ENCODE measurements around the gene GDAP2.

GDAP2 gene

GRCh38 chr1:117842408-117843170 lies 86.8 kb downstream of the GDAP2 start:
- no peak for DNase-seq (ENCODE audit: low read depth in 1 of 2, low spot score in 1 of 2)

GRCh38 chr1:117841117-117841650 lies 88.2 kb downstream of the GDAP2 start:
- no peak for DNase-seq (ENCODE audit: low read depth in 1 of 2, low spot score in 1 of 2)

- DNase-seq (ENCODE audit: low read depth in 1 of 2, low spot score in 1 of 2): no peak
These were observed 90.5 kb downstream of the GDAP2 start for GRCh38 chr1:117838911-117839310.

GRCh38 chr1:117836069-117836468 lies 93.4 kb downstream of the GDAP2 start:
- DNase-seq (ENCODE audit: low read depth in 1 of 2, low spot score in 1 of 2): no peak

- no peak for DNase-seq (ENCODE audit: low read depth in 1 of 2, low spot score in 1 of 2)
These were observed 95.0 kb downstream of the GDAP2 start for GRCh38 chr1:117834416-117834815.

- no peak for DNase-seq (ENCODE audit: low read depth in 1 of 2, low spot score in 1 of 2)
These were observed 97.0 kb downstream of the GDAP2 start for GRCh38 chr1:117832453-117832852.

GRCh38 chr1:117830222-117830621 lies 99.2 kb downstream of the GDAP2 start:
- DNase-seq (ENCODE audit: low read depth in 1 of 2, low spot score in 1 of 2): no peak

- DNase-seq (ENCODE audit: low read depth in 1 of 2, low spot score in 1 of 2): no peak
These were observed 101.2 kb downstream of the GDAP2 start for GRCh38 chr1:117828201-117828600.

- no peak for DNase-seq (ENCODE audit: low read depth in 1 of 2, low spot score in 1 of 2)
These were observed 102.8 kb downstream of the GDAP2 start for GRCh38 chr1:117826540-117827078.

- DNase-seq (ENCODE audit: low read depth in 1 of 2, low spot score in 1 of 2): no peak
These were observed 103.3 kb downstream of the GDAP2 start for GRCh38 chr1:117826119-117826518.

GRCh38 chr1:117825414-117825813 lies 104.0 kb downstream of the GDAP2 start:
- DNase-seq (ENCODE audit: low read depth in 1 of 2, low spot score in 1 of 2): no peak

- DNase-seq (ENCODE audit: low read depth in 1 of 2, low spot score in 1 of 2): no peak
These were observed 104.8 kb downstream of the GDAP2 start for GRCh38 chr1:117824616-117825015.

GRCh38 chr1:117821774-117822482 lies 107.5 kb downstream of the GDAP2 start:
- no peak for DNase-seq (ENCODE audit: low read depth in 1 of 2, low spot score in 1 of 2)

- DNase-seq (ENCODE audit: low read depth in 1 of 2, low spot score in 1 of 2): no peak
These were observed 108.1 kb downstream of the GDAP2 start for GRCh38 chr1:117821382-117821755.

GRCh38 chr1:117820694-117821381 lies 108.6 kb downstream of the GDAP2 start:
- DNase-seq (ENCODE audit: low read depth in 1 of 2, low spot score in 1 of 2): no peak

GRCh38 chr1:117820096-117820495 lies 109.3 kb downstream of the GDAP2 start:
- DNase-seq (ENCODE audit: low read depth in 1 of 2, low spot score in 1 of 2): no peak

- no peak for DNase-seq (ENCODE audit: low read depth in 1 of 2, low spot score in 1 of 2)
These were observed 110.1 kb downstream of the GDAP2 start for GRCh38 chr1:117819301-117819700.

GRCh38 chr1:117818456-117818855 lies 111.0 kb downstream of the GDAP2 start:
- DNase-seq (ENCODE audit: low read depth in 1 of 2, low spot score in 1 of 2): no peak

GRCh38 chr1:117817629-117818028 lies 111.8 kb downstream of the GDAP2 start:
- DNase-seq (ENCODE audit: low read depth in 1 of 2, low spot score in 1 of 2): no peak

GRCh38 chr1:117815926-117816325 lies 113.5 kb downstream of the GDAP2 start:
- no peak for DNase-seq (ENCODE audit: low read depth in 1 of 2, low spot score in 1 of 2)
